HepG2 (cell line): ENCODE measurements around the gene TTLL1. TPM values are rescaled to one million over a fixed set of nuclear protein-coding genes. Genes with fewer than 3 reads are reported as not detected.

Source experiments
- ELF1 ChIP-seq: sonication (generic); formaldehyde crosslinking; IDR thresholded peaks from 2 replicates; pipeline ENCODE4 v1.4.0; 2020; ENCODE audit warnings: missing genetic modification reagents
- FOXP1 ChIP-seq, 2 experiments: fragments of 450-650 bp in 1 of 2; IDR thresholded peaks; 2 replicates each; pipeline ENCODE4 v1.6.1; 2017 to 2018; ENCODE audit warnings: antibody characterized with exemption in 1 of 2
- HMGA1 ChIP-seq: sonication (generic); formaldehyde crosslinking; conservative IDR thresholded peaks from 2 replicates; pipeline ENCODE4 v1.4.0; 2020; ENCODE audit warnings: missing genetic modification reagents
- HNF4G ChIP-seq, 2 experiments: sonication (generic) in 1 of 2; formaldehyde crosslinking in 1 of 2; IDR thresholded peaks; 2 replicates each; pipeline versions ENCODE4 v1.4.0 to v1.6.1; 2011 to 2020; ENCODE audit warnings: borderline replicate concordance in 2 of 2, low read depth in 2 of 2, mild to moderate bottlenecking in 2 of 2, low read length in 1 of 2, missing genetic modification reagents in 1 of 2, moderate library complexity in 1 of 2
- KAT2B ChIP-seq: fragments of 150-350 bp; IDR thresholded peaks from 2 replicates; pipeline ENCODE4 v1.6.1; 2014; ENCODE audit warnings: low read depth, low read length, borderline replicate concordance
- NONO ChIP-seq, 2 experiments: fragments of 450-650 bp in 1 of 2; sonication (generic) in 1 of 2; formaldehyde crosslinking in 1 of 2; IDR thresholded peaks in 1 of 2; conservative IDR thresholded peaks in 1 of 2; 2 replicates each; pipeline versions ENCODE4 v1.6.1 to v1.8.0; 2017 to 2022; ENCODE audit warnings: mild to moderate bottlenecking in 1 of 2, missing genetic modification reagents in 1 of 2, moderate library complexity in 1 of 2
- RARA ChIP-seq: IDR thresholded peaks from 2 replicates; pipeline ENCODE4 v1.6.1; 2016; ENCODE audit warnings: missing genetic modification reagents, missing compliant biosample characterization
- TEAD2 ChIP-seq: sonication (generic); formaldehyde crosslinking; IDR thresholded peaks from 2 replicates; pipeline ENCODE4 v1.9.0; 2021; ENCODE audit warnings: missing genetic modification reagents
- THYN1 ChIP-seq: sonication (generic); formaldehyde crosslinking; IDR thresholded peaks from 2 replicates; pipeline ENCODE4 v1.8.1; 2023; ENCODE audit warnings: low read depth, mild to moderate bottlenecking, moderate library complexity, missing genetic modification reagents, borderline replicate concordance
- YEATS2 ChIP-seq: sonication (generic); formaldehyde crosslinking; IDR thresholded peaks from 2 replicates; pipeline ENCODE4 v1.4.0; 2020; ENCODE audit warnings: missing genetic modification reagents, borderline replicate concordance
- ZNF354B ChIP-seq: sonication (generic); formaldehyde crosslinking; IDR thresholded peaks from 2 replicates; pipeline ENCODE4 v1.8.0; 2022; ENCODE audit warnings: mild to moderate bottlenecking, missing genetic modification reagents
- ZNF546 ChIP-seq: sonication (generic); formaldehyde crosslinking; conservative IDR thresholded peaks from 2 replicates; pipeline ENCODE4 v1.8.1; 2023; ENCODE audit warnings: mild to moderate bottlenecking, missing genetic modification reagents
- ZNF557 ChIP-seq: sonication (generic); formaldehyde crosslinking; IDR thresholded peaks from 2 replicates; pipeline ENCODE4 v1.4.0; 2020; ENCODE audit warnings: missing genetic modification reagents
- ZNF781 ChIP-seq: sonication (generic); formaldehyde crosslinking; IDR thresholded peaks from 2 replicates; pipeline ENCODE4 v1.5.1; 2020; ENCODE audit warnings: borderline replicate concordance, mild to moderate bottlenecking, missing genetic modification reagents; ENCODE audit errors: not compliant biosample characterization
- polyA plus RNA-seq, 8 experiments: library from polyadenylated mRNA; depleted of rRNA in 3 of 8; stranded (reverse) in 7 of 8; unstranded in 1 of 8; fragments of >200 nt; fragmentation: Illumina TruSeq in 4 of 8; extraction: Trizol in 4 of 8; gene quantifications; 2 replicates each; pipeline versions ENCODE4 v1.2.1 to v1.2.3, GENCODE V29; 2011 to 2016; ENCODE audit warnings: low read depth in 4 of 8, missing spikeins in 1 of 8, mixed read lengths in 1 of 8; ENCODE audit not compliant: insufficient read depth in 1 of 8
- total RNA-seq, 5 experiments: library from RNA; depleted of rRNA; stranded (reverse); fragments of >200 nt; fragmentation: Illumina TruSeq; extraction: Trizol; gene quantifications; 2 replicates each; pipeline ENCODE4 v1.2.3, GENCODE V29; 2016; ENCODE audit warnings: low read depth in 1 of 5
- TF ChIP-seq, protein P1 (sequence below): sonication (generic); formaldehyde crosslinking; IDR thresholded peaks from 2 replicates; pipeline ENCODE4 v1.8.1; 2023; ENCODE audit warnings: mild to moderate bottlenecking, missing genetic modification reagents
- TF ChIP-seq, protein P2 (sequence below): IDR thresholded peaks from 2 replicates; pipeline ENCODE4 v1.6.1; 2016; ENCODE audit warnings: missing compliant biosample characterization, missing genetic modification reagents, borderline replicate concordance
- TF ChIP-seq, protein P3 (sequence below): sonication (generic); formaldehyde crosslinking; IDR thresholded peaks from one replicate; pipeline ENCODE4 v1.5.1; 2020; ENCODE audit warnings: mild to moderate bottlenecking, missing genetic modification reagents; ENCODE audit errors: not compliant biosample characterization
- TF ChIP-seq, protein P4 (sequence below): sonication (generic); formaldehyde crosslinking; IDR thresholded peaks from 2 replicates; pipeline ENCODE4 v1.8.0; 2022; ENCODE audit warnings: missing genetic modification reagents, mild to moderate bottlenecking, borderline replicate concordance

Gene TTLL1
- total and polyA plus RNA-seq, 2 of the 13 experiments (the other 11 are each of a cell fraction or from before 2014, with no cell fraction given): 1.6 to 5.3 TPM

GRCh38 chr22:43078522-43078921, 10.7 kb downstream of the TTLL1 start (continued):
- TF ChIP-seq, protein P1, sequence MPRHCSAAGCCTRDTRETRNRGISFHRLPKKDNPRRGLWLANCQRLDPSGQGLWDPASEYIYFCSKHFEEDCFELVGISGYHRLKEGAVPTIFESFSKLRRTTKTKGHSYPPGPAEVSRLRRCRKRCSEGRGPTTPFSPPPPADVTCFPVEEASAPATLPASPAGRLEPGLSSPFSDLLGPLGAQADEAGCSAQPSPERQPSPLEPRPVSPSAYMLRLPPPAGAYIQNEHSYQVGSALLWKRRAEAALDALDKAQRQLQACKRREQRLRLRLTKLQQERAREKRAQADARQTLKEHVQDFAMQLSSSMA (CRISPR knock-in tag): no peak
- 0 out of 2 replicates have a peak, but pooled peaks have one; percentile 21 for TF ChIP-seq FOXP1 (IDR thresholded peaks at IDR 0.05)
- TF ChIP-seq FOXP1 (CRISPR knock-in tag; IDR thresholded peaks at IDR 0.05): peak; percentile 94
- no peak for TF ChIP-seq THYN1 (CRISPR knock-in tag)
- TF ChIP-seq, protein P2, sequence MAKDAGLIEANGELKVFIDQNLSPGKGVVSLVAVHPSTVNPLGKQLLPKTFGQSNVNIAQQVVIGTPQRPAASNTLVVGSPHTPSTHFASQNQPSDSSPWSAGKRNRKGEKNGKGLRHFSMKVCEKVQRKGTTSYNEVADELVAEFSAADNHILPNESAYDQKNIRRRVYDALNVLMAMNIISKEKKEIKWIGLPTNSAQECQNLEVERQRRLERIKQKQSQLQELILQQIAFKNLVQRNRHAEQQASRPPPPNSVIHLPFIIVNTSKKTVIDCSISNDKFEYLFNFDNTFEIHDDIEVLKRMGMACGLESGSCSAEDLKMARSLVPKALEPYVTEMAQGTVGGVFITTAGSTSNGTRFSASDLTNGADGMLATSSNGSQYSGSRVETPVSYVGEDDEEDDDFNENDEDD (CRISPR knock-in tag): no peak; the same call in 1 of the 2 replicates
- TF ChIP-seq, protein P3, sequence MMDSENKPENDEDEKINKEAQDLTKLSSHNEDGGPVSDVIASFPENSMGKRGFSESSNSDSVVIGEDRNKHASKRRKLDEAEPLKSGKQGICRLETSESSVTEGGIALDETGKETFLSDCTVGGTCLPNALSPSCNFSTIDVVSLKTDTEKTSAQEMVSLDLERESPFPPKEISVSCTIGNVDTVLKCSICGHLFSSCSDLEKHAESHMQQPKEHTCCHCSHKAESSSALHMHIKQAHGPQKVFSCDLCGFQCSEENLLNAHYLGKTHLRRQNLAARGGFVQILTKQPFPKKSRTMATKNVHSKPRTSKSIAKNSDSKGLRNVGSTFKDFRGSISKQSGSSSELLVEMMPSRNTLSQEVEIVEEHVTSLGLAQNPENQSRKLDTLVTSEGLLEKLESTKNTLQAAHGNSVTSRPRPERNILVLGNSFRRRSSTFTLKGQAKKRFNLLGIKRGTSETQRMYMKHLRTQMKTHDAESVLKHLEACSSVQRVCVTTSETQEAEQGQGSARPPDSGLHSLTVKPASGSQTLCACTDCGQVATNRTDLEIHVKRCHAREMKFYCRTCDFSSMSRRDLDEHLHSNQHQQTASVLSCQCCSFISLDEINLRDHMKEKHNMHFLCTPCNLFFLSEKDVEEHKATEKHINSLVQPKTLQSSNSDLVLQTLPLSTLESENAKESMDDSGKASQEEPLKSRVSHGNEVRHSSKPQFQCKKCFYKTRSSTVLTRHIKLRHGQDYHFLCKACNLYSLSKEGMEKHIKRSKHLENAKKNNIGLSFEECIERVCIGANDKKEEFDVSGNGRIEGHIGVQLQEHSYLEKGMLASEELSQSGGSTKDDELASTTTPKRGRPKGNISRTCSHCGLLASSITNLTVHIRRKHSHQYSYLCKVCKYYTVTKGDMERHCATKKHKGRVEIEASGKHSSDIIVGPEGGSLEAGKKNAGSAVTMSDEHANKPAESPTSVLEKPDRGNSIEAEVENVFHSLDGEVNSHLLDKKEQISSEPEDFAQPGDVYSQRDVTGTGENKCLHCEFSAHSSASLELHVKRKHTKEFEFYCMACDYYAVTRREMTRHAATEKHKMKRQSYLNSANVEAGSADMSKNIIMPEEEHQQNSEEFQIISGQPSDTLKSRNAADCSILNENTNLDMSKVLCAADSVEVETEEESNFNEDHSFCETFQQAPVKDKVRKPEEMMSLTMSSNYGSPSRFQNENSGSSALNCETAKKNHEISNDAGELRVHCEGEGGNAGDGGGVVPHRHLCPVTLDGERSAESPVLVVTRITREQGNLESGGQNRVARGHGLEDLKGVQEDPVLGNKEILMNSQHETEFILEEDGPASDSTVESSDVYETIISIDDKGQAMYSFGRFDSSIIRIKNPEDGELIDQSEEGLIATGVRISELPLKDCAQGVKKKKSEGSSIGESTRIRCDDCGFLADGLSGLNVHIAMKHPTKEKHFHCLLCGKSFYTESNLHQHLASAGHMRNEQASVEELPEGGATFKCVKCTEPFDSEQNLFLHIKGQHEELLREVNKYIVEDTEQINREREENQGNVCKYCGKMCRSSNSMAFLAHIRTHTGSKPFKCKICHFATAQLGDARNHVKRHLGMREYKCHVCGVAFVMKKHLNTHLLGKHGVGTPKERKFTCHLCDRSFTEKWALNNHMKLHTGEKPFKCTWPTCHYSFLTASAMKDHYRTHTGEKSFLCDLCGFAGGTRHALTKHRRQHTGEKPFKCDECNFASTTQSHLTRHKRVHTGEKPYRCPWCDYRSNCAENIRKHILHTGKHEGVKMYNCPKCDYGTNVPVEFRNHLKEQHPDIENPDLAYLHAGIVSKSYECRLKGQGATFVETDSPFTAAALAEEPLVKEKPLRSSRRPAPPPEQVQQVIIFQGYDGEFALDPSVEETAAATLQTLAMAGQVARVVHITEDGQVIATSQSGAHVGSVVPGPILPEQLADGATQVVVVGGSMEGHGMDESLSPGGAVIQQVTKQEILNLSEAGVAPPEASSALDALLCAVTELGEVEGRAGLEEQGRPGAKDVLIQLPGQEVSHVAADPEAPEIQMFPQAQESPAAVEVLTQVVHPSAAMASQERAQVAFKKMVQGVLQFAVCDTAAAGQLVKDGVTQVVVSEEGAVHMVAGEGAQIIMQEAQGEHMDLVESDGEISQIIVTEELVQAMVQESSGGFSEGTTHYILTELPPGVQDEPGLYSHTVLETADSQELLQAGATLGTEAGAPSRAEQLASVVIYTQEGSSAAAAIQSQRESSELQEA: no peak
- TF ChIP-seq ZNF557 (CRISPR knock-in tag): no peak
- TF ChIP-seq NONO (IDR thresholded peaks at IDR 0.05): no peak
- TF ChIP-seq NONO (CRISPR knock-in tag; conservative IDR thresholded peaks at IDR 0.05): no peak
- TF ChIP-seq KAT2B: no peak
- no peak for TF ChIP-seq ZNF354B (CRISPR knock-in tag)
- peak; percentile 41; the same call in 1 of the 2 replicates for TF ChIP-seq YEATS2 (CRISPR knock-in tag)
- no peak for TF ChIP-seq HMGA1 (CRISPR knock-in tag)
- peak; percentile 83 for TF ChIP-seq RARA
- no peak for TF ChIP-seq ZNF546 (CRISPR knock-in tag)
- TF ChIP-seq, protein P4, sequence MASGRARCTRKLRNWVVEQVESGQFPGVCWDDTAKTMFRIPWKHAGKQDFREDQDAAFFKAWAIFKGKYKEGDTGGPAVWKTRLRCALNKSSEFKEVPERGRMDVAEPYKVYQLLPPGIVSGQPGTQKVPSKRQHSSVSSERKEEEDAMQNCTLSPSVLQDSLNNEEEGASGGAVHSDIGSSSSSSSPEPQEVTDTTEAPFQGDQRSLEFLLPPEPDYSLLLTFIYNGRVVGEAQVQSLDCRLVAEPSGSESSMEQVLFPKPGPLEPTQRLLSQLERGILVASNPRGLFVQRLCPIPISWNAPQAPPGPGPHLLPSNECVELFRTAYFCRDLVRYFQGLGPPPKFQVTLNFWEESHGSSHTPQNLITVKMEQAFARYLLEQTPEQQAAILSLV (CRISPR knock-in tag): no peak
- no peak for TF ChIP-seq ELF1 (CRISPR knock-in tag)
- TF ChIP-seq ZNF781 (CRISPR knock-in tag): no peak
- TF ChIP-seq TEAD2 (CRISPR knock-in tag): no peak
- peak; percentile 40; the same call in 1 of the 2 replicates for TF ChIP-seq HNF4G (IDR thresholded peaks at IDR 0.05; ENCODE audit: borderline replicate concordance, low read depth, low read length)
- TF ChIP-seq HNF4G (CRISPR knock-in tag; IDR thresholded peaks at IDR 0.05; ENCODE audit: borderline replicate concordance, low read depth): no peak
